GM18508 (cell line): ENCODE measurements around the gene SLC28A3.

Experiments
- ATAC-seq: cut with Tn5 transposase; IDR thresholded peaks from one replicate; pipeline ENCODE4 v1.9.1; 2021; ENCODE audit warnings: moderate number of reproducible peaks; ENCODE audit not compliant: insufficient read depth, unreplicated experiment

The SLC28A3 gene

DNA sequence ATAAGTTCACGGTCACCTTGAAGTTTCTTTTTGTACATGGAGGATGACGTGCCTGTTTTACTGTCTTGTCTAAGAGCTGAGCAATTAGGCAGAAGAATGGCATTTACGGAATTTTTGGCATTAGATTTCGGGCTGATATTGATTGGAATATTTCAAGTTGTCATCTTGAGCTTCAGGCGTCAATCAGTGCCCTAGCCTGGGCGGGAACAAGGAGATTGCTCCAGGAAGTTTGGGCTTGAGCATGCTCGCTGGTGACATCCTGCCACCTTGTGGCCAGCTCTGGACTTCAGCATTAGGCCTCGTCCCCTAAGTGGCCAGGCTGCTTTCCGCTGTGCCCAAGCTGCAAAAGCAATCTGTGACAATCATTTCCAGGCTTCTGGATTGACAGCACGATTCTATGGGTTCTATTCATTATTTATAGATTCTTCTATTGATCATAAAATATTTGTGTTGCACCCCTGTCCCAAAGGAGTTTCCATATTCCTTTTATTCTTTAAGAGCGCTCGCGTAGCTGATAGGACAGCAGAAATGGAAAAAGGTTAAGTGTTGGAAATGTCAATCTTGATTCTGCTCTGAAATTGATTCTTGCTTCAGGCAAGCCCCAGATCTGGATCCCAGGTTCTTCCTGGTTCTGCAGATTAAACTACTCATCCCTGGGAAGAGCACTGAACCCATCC is 79.3 kb downstream of the SLC28A3 start:
- no peak for ATAC-seq

DNA sequence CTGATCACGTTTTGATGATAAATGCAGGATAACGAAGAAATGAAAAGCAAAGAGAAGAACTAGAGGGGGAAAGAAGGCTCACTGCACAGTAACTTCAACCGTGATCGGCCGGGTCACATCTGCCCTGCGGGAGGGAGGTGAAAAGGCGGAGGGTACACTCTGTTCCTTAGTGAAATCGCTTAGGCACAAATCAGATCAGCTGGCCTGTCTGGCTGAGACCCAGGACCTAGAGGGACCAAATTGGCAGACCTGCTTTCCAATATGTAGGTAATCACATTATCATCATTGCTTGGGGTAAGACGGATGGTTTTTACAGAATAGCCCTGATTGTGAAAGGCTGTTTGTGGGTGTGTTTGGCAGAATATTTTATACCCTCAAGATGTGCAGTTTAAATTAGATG is 82.2 kb downstream of the SLC28A3 start:
- no peak for ATAC-seq

GRCh38 chr9:84255696-84256095 is 84.9 kb downstream of the SLC28A3 start:
- ATAC-seq: no peak

DNA sequence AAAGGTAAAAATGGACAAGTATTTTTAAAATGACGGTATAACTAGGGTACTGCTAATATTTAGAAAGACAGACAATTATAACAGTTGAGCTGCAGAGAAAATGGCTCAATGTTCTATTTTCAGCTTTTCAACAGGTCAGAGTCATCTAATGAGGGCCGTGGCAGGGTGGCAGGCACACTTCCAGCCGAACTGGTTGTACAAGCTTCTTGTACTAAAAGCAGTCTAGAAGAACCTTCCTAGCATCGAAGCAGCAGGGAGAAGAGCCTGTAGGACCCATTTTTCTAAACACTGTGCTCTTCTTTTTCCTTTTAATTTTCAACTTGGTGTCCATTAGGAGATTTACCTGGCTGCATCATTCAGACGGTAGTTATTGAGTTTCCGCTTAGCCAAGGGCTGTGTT is 85.6 kb downstream of the SLC28A3 start:
- ATAC-seq: no peak

- no peak for ATAC-seq
Observed at GRCh38 chr9:84251921-84252320, 88.6 kb downstream of the SLC28A3 start.

GRCh38 chr9:84241817-84242373 is 98.7 kb downstream of the SLC28A3 start:
- no peak for ATAC-seq

DNA sequence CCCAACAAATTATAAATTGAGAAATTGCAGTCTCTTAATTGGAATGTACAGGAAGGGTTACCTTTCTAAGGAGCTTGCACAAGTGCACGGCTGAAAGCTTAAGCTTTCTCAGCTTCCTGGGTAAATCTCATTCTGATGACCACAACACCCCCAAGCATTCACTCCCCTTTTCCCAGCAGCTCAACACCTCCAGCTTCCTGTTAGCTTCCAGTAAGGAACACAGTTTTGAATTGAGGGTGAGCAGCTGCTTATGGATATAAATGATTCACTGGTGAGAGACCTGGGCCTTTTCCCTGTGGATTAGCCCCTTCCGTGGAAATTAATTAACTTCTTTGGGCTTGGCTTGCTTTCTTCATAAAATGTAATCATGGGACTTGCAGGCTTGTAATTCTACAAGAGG is 101.2 kb downstream of the SLC28A3 start:
- ATAC-seq: no peak

DNA sequence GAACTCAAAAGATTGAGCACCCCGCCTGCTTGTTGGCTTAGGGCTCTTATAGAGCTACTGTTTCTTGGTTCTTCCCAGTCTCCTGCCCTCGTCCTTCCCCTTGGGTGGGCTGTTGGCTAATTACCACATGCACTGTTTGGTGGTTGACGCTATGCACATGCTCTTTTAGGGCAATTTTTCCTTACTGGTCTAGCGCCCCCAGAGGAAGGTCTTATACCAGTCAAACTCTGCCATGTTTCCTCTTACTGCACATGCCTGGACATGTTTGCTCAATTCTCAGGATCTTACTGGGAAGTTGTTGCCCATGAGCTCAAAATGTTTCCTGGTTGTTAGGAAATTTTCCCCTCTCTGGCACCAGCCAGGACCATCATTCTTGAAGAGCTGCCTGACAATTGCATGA is 101.9 kb downstream of the SLC28A3 start:
- ATAC-seq: no peak

DNA sequence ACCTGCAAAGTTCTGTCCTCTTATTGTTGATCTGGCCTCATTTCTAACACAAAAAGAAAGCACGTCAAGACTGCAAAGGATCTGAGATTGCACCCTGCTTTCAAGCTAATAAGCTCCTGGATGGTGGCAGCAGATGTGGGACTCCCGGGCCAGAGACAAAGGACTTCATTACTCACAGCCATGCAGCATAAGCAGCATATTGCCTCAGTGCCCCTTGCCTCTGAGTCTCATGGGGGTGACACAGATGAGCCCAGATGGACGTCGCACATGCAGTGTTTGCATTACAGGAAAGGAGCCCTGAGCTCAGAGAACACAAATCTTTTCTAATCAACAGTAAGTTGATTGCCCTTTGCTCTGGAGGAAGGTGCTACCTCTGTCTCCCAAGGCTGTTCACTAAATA is 105.0 kb downstream of the SLC28A3 start:
- no peak for ATAC-seq

DNA sequence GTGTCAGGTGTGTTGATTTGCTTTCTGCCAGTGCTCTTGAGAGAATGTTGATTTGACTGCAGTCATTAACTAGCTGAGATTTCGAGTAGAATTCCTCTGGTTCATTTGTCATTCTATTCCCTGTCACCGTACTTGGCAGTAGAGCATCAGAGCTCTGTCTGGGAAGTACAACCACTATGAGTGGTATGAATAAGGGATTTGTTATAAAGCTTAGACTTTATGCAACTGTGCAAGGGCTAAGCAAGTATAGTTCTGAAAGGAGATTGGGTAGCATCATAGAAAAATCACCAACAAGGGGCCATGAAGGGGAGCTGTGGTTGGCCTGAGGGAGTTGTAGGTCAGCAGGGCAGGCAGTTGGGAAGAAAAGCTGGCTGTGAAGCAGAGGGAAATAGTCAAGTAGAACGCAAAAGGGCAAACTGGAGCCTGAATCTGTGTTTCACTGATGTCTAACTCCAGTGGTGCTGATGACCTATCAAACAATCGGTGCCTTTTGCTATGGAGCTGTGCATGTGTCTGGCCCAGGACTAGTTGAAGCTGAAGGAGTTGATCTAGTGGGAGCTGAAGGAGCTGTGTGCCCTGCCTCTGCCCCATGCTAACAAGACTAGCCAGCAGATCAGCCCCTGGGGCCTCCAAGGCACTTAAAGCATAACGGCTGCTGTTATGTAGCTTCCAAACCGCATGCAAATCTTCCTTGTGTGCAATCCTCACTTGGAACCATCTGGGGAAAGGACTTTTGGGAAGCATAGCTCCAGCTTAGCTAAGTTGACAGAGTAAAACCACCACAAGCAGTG is 110.0 kb downstream of the SLC28A3 start:
- ATAC-seq: no peak

- ATAC-seq: no peak
Observed at GRCh38 chr9:84229191-84229590, 111.4 kb downstream of the SLC28A3 start.

GRCh38 chr9:84228130-84228720 is 112.3 kb downstream of the SLC28A3 start:
- no peak for ATAC-seq

DNA sequence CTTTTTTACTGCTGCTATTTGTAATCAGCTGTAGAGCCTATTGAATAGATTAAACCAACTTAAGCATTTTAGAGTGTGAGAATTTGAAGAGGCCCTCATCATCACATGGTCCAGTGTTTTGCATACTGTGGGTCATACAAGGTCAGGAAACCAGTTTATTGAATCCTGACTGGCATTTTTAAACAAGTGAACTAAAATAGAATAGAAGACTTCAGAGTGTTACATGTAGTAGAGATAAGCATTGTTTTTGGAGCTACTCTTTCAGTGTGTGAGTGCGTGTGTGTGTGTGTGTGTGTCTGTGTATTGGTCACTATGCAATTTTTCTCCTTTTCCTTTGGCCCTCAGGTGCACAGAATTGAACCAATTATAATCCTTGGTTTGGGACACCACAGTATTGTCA is 114.4 kb downstream of the SLC28A3 start:
- ATAC-seq: no peak
